GM18505 (cell line): ENCODE data around the gene PHC3.

Source experiments
- ATAC-seq: cut with Tn5 transposase; IDR thresholded peaks from one replicate; pipeline ENCODE4 v1.9.1; 2021; ENCODE audit not compliant: unreplicated experiment
- POLR2A ChIP-seq: IDR thresholded peaks from 4 replicates; pipeline ENCODE4 v1.6.1; 2011; ENCODE audit warnings: borderline replicate concordance; ENCODE audit not compliant: insufficient read depth, insufficient read length; ENCODE audit errors: extremely low read depth

The PHC3 gene

GRCh38 chr3:170163956-170164645, 17.4 kb downstream of the PHC3 start:
- ATAC-seq, result no peak
- no peak for TF ChIP-seq POLR2A

DNA sequence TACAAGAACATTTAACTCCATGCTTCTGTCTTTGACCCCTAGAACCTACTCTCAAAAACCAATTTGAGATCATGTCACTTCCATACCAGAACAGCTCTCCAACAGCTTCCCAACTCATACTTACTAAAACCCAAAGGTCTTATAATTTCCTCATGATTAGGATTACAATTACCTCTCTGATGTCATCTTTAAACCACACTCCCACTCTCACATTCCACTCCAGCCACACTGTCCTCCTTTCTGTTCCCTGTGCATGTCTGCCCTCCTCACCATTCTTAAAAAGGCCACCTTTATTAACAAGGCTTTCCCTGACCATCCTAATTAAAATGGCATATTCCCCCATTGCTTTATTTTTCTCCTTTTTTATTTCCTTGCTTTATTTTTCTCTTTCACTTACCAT, 18.9 kb downstream of the PHC3 start:
- ATAC-seq, result no peak
- TF ChIP-seq POLR2A, result no peak

GRCh38 chr3:170162052-170162451, 19.5 kb downstream of the PHC3 start:
- ATAC-seq, result no peak
- TF ChIP-seq POLR2A, result no peak

DNA sequence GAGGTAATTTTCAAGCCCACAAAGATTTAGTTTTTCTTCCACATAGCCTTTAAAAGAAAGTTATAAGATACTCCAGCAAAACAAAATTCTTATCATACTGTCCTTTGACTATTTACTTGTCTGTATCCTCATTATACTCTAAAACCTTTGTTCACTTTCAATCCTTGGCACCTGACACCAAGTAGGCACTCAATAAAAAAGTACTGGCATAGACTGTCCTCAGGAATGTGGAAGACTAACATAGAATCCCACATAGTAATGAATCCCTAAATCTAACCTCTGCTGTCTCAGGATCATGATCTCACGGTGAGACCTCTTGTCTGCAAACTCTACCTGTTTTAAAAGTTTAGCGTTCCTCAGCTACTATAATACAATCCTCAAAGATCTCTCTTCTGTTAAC, 21.6 kb downstream of the PHC3 start:
- TF ChIP-seq POLR2A, result no peak
- ATAC-seq, result no peak

DNA sequence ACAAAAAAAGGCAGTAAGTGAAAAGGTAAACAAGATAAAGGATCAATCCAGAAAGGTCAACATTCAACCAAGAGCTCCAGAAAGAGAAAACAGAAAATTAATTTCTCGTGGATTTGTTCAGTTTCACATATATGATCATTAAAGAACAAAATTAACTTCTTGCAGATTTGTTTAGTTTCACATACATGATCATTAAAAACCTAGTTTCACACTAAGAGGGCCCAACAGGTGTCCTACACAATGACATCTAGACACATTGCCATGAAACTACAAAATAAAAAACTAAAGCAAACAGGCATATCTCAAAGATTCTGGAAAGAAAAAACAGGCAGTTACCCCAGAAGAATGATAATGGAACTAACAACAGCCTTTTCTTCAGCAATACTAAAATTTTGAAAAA, 22.1 kb downstream of the PHC3 start:
- no peak for ATAC-seq
- TF ChIP-seq POLR2A, result no peak

- ATAC-seq, result no peak
- no peak for TF ChIP-seq POLR2A
These were observed 25.9 kb downstream of the PHC3 start for GRCh38 chr3:170155604-170156003.

- no peak for TF ChIP-seq POLR2A
- peak; percentile 88 for ATAC-seq
These were observed 26.9 kb downstream of the PHC3 start for GRCh38 chr3:170154569-170155143.

- ATAC-seq, result peak; percentile 17
- TF ChIP-seq POLR2A, result no peak
These were observed 27.4 kb downstream of the PHC3 start for GRCh38 chr3:170154084-170154483.

DNA sequence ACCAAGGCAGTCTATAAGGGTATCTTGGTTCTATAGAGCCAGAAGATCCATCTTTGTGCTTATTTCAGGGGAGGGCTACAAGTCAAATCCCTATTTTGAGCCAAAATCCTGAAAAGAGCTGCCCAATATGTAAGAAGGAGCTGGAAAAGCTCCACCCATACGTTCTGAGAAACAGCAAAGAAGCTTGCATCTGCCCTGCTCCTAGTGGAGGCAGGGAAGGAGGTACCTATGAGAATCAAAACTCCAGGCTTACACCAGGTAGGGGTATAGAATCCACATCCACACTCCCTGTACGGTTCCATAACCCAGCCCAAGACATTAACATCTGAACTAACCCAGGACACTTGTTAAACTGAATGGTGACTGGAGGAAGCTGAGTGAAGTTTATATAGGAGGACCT, 30.0 kb downstream of the PHC3 start:
- no peak for ATAC-seq
- TF ChIP-seq POLR2A, result no peak

DNA sequence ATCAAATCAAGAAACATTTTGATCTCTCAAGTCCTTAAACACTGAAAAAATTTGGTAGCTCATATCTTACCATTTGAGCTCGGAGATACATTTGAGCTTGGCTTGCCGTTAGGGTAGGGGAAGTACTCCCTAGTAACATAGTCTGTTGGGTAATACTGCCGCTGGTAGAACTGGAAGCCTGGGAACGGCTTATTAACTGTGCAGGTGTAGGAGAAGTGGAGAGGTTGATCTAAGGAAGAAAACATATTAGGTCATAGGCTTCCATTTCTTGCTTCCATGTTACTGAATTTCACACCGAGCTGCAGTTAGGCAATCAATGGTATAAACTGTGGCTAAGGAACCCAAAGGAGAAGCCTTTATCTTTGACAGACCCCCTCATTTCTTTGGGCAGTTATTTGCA, 32.5 kb downstream of the PHC3 start:
- ATAC-seq, result no peak

GRCh38 chr3:170145278-170145677, 36.3 kb downstream of the PHC3 start:
- no peak for ATAC-seq

More for the DNA sequence above, 32.5 kb downstream of the PHC3 start:
- no peak for TF ChIP-seq POLR2A

GRCh38 chr3:170144437-170144843, 37.1 kb downstream of the PHC3 start:
- ATAC-seq, result peak; percentile 91
- TF ChIP-seq POLR2A, result no peak

More at GRCh38 chr3:170145278-170145677, 36.3 kb downstream of the PHC3 start:
- TF ChIP-seq POLR2A, result no peak

GRCh38 chr3:170142373-170142772, 39.2 kb downstream of the PHC3 start:
- no peak for TF ChIP-seq POLR2A
- no peak for ATAC-seq

DNA sequence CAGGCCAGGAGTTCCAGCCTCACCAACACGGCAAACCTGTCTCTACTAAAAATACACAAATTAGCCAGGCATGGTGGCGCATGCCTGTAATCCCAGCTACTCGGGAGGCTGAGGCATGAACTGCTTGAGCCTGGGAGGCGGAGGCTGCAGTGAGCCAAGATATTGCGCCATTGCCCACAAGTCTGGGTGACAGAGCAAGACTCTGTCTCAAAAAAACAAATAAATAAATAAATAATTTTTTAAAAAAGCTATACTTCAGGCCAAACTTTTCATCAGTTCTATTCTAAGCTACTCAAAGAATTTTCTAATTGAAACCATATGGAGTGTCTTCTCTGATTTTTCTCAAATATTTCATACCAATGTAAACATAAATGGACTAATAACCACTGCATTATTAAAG, 43.5 kb downstream of the PHC3 start:
- TF ChIP-seq POLR2A, result no peak
- ATAC-seq, result no peak
